ENCODE measurements around the gene SMIM38.

The SMIM38 gene

DNA sequence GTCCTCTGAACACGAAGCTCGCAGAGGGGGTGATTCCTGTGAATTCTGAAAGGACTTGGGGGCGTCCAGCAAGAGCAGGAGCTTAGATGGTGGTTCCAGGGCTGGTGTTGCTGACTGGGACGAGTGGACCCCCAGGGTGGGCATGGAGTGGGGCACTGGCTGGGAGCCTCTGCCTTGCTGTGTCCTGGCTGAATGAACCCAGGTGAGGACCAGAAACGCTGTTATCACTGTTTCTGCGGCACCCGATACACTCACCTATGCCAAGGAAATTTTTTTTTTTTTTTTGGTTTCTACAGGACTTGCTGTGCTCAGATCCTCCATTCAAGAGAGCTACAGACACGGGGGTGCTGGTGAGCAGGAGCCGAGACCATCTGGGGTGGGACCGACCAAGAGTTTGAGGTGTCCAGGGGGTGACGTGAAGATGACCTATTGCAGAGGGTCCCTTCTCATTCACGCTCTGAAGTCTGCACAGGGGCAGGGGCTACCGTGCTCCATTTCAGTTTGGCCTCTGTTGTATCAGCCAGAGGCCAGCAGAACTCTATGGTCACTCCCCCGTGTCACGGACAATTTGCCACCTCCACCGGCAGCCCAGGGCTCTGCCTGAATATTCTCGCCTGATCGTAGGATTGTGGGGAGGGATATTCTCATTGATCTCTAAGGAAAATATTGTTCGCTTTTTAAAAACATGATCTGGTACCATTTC is 3.6 kb downstream of the SMIM38 start:
- DNase-seq (ENCODE audit: low spot score), result no peak

DNA sequence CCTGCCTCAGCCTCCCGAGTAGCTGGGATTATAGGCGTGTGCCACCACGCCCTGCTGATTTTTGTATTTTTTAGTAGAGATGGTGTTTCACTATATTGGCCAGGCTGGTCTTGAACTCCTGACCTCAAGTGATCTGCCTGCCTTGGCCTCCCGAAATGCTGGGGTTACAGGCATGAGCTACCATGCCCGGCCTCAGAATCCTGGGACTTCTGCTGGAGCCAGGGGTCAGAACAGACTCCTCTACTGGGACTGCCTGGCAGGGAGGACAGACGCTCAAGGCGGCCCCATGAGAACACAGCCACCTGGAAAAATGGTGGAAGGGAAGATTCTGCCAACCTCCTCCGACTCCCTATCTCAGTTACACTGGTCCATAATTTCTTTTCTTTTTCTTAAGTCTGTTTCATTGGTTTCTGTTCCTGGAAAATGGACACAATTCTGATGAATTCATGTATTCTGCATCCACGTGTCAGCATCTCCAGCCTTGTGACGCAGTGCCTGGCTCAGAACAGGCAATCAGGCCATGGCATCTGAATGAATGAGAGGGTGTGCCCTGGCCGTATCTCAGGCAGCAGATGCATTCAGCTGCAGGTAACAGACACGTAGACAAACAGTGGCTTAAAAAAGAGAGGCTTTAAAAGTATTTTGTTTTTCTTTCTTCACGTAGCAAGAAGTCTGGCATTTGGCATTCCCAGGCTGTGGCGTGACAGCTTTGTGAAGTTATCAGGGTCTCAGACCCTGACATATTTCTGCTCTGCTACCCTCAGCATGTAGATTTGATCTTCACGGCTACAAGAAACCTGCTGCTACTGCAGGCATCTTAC is 4.8 kb downstream of the SMIM38 start:
- no peak for DNase-seq (ENCODE audit: low spot score)

DNA sequence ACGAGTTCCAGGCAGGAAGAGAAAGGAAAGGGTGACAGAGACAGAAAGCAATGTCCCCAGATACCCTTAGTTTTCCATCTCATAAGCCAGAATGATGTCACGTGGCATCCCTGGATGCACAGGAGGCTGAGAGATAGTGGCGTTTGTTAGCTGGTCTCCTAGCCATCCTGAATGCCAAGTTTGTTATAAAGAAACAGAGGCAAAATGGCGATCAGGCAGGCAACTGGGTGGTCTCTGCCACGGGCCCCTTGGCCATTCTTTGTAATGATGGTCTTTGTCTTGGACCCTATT is 5.3 kb downstream of the SMIM38 start:
- no peak for DNase-seq (ENCODE audit: low spot score)

DNA sequence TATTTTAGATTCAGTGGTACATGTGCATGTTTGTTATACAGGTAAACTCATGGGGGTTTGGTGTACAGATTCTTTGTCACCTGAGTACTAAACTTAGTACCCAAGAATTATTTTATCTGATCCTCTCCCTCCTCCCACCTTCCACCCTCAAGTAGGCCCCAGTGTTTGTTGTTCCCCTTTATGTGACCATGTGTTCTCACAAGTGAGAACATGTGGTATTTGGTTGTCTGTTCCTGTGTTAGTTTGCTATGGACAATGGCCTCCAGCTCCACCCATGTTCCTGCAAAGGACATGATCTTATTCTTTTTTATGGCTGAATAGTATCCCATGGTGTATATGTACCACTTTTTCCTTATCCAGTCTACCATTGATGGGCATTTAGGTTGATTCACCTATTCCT is 6.8 kb downstream of the SMIM38 start:
- no peak for DNase-seq (ENCODE audit: low spot score)

DNA sequence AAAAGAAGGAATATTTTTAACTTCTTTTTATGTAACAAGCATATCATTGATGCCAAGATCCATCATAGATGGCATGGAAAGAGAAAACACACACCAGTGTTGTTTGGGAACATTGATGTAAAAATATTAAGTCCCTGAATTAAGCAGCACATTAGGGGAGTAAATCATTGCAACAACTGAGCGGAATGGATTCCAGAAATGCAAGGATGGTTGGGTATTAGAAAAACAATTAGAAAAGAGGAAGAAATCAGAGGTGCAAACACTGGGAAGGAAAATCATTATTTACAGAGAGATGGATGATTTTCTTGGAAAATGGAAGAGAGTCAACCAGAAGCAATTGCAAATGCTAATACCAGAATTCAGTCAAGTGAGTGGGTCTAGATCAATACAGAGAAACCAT is 8.1 kb downstream of the SMIM38 start:
- DNase-seq (ENCODE audit: low spot score), result no peak

DNA sequence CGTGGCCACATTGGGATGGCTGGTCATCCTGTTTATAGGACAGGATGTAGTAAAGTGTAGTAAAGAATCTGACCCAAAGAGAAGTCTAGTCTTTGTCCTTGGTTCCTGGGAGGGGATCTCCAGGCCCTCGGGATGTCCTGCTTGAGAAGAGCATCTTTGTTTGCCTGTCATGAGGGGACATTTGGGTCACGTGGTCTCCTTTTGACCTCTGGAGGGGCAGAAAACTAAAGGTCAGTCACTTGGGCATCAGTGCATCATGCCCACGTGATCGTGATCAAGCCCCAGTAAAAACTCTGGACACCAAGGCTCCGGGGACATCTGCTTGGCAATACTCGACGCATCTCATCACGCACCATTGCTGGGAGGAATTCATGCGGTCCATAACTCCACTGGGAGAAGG is 9.1 kb downstream of the SMIM38 start:
- DNase-seq (ENCODE audit: low spot score), result no peak

DNA sequence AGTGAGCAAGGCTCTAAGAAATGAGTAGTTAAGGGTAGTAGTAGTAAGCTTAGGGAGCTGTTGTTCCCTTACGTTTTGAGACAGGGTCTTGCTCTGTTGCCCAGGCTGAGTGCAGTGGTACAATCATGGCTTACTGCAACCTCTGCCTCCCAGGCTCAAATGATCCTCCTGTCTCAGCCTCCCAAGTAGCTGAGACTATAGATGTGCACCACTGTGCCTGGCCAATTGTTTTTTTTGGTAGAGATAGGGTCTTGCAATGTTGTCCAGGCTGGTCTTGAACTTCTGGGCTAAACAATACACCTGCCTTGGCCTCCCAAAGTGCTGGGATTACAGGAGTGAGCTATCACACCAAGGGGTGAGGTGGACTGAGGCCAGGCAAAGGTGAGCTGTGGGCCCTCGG is 10.0 kb downstream of the SMIM38 start:
- no peak for DNase-seq (ENCODE audit: low spot score)

DNA sequence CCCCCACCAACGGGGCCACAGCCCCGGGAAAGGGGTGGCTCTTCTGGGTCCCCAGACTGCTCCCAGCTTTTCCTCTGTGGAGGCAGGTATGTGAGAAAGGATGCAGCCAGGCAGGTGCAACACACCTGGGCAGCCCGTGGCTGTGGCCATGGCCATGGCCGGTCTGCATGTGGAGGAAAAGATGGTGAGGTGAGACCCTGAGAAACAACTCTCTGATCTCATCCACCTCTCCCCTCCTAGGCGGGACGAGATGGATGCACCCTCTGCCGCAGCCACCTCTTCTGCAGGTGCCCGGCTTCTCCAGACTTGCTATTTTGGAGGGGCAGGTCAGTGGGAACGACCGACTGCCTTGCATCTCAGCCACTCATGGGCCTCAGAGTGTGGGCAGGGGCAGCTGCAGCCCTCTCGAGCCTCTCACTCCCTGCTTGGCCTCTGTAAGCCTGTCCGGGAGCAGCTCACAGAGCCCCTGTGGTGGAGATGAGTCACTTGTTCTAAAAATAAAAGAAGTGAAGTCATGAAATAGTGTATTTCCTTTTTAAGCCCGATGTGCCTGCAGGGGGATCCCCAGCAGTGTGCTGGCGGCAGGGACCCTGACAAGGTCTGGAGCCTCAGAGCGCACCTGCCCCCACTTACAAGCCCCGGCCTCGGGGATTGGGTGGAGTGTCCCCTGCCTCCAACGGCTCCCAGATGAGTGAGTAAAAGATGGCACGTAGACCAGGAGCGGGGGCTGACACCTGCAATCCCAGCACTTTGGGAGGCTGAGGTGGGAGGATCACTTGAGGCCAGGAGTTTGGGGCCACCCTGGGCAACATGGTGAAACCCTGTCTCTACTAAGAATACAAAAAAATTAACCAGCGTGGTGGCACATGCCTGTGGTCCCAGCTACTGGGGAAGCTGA is 10.7 kb downstream of the SMIM38 start:
- no peak for DNase-seq (ENCODE audit: low spot score)

DNA sequence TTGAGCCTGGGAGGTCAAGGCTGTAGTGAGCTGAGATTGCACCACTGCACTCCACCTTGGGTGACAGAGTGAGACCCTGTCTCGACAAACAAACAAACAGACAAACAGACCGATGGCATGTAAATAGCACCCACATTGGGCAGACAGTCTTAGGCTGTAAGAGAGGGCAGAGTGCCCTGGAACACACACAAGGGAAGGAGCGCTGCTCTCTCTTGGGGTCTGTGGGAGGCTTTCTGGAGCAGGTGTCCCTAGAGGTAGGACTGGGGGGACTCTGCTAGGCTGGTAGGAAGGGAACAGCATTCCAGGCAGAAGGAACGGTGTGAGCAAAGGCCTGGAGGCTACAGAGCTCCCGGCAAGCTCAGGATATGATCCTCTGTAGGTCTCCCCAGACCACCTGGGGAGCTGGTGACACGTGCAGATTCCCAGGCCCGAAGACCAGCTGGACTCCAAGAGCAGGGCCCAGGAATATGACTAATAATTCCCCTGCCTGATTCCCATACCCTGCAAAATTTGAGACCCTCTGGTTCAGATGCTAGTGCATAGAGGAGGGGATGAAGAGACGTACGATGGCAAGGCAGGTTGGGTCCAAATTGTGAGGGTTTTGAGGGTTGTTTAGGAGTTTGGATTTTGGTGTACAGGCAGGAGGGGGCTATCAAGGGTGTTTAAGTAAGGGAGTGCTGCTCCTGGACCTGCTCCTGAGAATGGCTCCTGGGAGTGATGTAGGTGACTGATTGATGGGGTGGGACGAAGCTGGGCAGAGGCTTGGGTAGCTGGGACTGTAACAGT is 11.6 kb downstream of the SMIM38 start:
- no peak for DNase-seq (ENCODE audit: low spot score)

DNA sequence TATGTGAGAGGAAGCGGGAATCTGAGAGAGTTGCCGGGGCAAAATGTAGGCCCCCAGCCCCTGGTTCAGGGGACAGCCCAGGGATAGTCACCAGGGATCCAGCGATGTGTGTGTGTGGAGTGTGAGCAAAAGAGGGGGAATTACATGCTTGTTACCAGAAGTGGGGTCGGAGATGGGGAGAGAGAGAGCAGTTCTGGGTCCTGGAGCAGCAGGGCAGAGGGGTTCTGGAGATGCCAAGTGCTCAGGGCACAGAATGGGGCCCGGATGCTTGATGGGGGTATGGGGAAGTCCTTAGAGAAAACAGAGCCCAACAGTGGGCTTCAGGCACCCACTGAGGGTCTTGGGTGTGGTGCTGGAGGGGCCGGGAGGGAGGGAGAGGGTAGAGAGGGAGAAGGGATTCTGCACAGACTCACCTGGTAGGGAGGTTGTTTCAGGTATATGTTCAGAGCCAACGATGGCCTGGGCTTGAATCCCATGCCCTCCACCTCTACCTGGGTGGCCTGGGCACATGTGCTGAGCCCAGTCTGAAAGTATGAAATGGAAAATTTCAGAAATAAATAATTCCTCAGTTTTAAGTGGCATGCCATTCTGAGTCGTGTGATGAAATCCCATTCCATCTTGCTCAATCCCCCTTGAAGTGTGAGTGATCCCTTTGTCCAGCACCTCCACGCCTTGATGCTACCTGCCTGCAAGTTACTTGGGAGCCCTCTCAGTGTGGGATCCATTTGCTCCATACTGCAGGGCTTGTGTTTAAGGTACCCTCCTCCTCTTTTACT is 12.4 kb downstream of the SMIM38 start:
- DNase-seq (ENCODE audit: low spot score), result no peak

DNA sequence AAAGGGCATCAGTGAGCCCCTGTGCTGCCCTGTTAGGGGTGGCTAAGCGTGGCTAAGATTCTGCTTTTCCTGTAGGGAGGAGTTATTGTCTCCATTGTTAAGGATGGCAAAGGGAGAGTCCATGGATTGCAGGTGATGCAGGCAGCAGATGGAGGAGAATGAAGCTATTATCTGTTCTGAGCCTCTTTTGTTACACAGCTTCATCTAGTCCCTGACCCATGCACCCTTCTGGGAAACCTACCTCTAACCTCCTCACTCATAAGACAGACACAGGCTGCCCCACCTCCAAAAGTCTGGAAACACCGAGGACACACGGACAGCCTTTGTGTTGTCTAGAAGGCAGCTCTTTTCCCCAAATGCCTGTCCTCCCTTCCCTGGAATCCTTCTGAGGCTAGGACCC is 13.7 kb downstream of the SMIM38 start:
- no peak for DNase-seq (ENCODE audit: low spot score)

DNA sequence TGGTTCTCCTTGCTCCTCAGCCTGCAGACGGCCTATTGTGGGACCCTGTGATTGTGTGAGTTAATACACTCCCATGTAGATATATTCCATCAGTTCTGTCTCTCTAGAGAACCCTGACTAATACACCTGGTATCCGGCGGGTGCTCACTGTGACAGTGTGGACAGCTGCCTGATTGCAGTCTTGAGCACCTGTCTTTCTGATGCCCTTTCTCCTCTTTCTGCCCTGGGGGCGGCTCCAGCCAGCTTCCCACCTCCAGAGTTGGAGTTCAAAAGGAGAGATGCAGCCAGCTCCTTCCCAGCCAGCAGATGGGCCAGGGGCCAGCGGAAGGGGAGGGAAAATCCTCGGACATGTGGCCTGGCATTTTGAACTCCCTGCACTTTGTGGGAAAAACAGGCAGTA is 15.0 kb downstream of the SMIM38 start:
- no peak for DNase-seq (ENCODE audit: low spot score)

DNA sequence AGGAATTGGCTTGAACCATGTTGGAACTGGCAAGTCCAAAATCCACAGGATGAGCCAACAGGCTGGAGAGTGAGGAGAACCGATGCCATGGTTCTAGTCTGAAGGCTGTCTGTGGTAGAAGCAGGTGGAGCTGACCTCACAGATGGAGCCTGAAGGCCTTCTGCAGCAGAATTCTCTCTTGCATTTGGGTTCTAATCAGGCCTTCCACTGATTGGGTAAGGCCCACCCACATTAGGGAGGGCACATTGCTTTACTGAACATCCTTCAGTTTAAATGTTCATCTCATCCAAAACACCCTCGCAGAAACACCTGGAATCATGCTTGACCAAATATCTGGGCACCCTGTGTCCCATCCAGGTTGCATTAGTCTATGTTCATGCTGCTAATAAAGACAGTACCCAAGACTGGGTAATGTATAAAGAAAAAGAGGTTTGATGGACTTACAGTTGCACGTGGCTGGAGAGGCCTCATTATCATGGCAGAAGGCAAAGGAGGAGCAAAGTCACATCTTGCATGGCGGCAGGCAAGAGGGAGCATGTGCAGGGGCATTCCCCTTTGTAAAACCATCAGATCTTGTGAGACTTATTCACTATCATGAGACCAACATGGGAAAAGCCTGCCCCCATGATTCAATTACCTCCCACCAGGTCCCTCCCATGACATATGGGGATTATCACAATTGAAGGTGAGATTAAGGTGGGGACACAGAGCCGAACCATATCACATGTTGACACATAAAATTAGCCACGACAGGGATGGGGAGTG is 15.9 kb downstream of the SMIM38 start:
- no peak for DNase-seq (ENCODE audit: low spot score)

DNA sequence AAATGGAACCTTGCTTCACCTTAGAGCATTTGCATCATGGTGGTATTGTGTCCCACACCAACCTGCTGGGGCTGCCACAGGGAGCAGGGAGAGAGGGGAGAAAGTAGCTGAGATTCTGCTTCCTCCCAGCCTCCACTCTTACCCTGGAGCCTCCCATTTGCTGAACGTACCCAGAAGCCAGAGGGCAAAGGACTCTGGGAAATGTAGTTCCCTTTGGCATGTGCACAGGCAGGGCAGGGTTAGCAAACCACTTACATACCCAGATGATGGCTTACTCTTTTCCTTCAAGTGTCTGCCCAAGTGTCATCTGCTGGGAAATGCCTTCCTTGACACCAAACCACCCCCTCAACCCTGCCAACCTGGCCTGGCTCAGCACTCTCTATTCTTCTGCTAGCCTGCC is 16.9 kb downstream of the SMIM38 start:
- no peak for DNase-seq (ENCODE audit: low spot score)

DNA sequence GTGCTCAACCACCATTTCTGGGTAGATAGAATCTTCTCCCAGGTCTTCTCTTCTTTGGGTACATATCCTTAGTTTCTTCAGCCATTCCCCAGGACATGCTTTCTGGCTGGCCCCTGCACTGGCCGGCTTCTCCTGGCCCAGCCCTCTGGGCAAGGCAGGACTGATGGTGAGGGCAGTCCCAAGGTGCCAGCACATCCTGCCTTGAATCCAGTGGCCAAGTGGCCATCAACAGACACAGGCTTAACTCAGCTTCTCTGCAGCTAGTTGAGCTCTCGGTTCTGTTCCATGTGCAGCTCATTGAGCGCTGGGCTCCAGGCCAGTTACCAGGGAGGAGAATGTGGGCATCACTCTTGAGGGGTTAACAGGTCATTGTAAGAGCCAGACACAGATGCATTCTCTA is 17.6 kb downstream of the SMIM38 start:
- DNase-seq (ENCODE audit: low spot score), result no peak

DNA sequence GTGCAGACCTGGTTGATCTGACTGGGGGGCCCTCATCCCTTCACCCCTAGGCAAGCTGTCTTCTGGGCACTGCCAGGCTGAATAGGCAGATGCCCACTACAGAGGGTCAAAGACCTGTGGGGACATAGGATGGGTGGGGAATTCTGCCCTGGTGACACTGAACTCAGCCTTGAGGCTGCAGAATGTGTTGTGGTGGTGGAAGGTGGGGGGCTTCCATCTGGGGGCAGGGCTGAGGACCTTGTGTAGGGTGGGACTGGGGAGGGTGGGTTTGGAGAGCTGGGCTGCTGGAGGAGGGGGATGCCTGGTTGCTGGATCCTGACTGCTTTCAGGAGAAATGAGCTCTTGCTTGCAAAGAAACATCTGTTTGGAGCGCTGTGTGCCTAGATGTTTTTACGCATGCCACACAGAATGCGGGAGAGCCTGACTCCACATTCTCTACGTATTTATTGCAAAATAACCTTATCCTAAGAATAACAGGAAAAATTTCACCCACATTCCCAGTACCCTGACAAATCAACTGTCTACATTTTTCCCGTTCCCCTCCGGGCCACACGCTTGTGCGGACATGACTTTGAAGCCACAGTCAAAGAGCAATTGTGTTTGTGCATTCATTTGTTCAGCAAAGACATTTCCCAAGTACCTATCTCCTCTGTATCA is 18.3 kb downstream of the SMIM38 start:
- DNase-seq (ENCODE audit: low spot score), result no peak

DNA sequence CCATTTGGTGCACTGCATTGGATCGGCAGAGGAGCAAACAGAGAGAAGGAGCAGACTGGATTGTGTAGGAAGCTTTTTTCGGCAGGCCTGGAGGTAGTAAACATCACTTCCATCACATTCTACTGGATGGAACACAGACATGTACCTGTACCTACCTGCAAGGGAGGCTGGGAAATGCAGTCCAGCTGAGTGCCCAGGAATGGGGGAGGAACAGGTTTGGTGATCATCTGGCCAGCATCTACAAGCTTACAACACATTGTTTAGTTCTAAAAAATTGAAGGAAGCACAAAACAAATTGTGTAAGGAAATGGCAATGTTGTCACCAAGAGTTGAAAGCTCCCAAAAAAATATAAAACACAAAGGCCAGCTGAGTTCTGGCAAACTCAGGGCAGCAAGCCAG is 19.1 kb downstream of the SMIM38 start:
- DNase-seq (ENCODE audit: low spot score), result no peak

DNA sequence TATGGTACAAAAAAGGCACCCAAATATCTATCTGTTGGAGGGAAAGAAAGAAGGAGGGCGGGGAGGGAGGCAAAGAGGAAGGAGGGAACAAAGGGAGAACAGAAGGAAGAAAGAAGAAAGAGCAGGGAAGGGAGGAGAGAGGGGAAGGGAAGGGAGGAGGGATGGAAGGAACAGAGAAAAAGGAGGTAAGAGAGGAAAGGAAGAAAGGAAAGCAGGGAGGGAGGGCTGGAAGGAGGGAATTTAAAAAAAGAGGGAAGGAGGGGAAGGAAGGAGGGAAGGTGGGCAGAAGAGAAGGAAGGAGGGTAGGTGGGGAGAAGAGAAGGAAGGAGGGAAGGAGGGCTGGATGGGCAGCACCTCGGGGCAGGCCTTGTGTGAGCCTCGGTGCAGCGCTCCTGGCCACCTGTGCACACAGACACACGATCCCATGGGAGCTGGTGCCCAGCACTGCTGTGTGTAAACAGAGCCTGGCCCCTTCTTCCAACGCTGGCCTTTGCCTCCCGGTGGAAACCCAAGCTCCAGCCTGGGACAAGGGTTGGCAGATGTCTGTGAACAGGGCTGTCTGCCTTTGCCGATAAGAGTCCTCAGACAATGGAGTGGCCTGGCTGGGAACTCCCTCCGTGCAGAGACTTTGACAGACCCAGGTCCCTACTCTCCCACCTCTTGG is 23.2 kb downstream of the SMIM38 start:
- no peak for DNase-seq (ENCODE audit: low spot score)

DNA sequence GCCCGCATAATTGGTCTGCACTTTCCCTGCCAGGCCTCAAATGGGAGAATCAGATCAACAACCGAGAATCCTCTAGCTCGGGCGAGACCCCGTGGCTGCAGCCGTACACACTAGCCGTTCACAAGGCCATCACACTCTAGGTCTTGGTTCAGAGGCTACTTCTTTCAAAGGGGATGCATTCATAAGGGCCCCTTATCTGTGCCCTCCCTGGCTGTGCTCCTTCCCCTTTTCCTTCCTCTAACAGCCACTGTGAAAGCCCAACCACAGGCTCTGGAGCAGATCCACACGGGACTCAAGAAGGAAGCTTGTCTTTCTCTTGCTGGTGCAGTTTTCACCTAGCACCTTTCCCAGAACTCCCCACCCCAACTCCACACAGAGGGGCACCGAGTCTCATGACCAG is 24.5 kb downstream of the SMIM38 start:
- DNase-seq (ENCODE audit: low spot score), result no peak

DNA sequence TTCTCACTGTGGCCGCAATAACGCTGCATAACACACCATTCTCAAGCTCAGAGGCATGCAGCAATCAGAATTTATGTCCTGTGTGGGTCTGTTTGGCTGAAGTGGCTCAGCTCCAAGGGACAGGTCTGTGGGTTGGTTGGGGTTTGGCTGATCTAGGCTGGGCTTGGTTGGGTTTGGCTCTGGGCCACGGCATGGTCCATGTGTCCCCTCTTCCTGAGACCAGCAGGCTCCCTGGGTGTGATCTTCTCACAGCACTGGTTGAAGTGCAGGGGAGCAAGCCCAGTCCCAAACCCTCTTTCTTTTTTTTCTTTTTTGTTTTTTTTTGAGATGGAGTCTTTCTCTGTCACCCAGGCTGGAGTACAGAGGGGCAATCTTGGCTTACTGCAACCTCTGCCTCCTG is 25.0 kb downstream of the SMIM38 start:
- DNase-seq (ENCODE audit: low spot score), result no peak

Measured in CD4-positive, alpha-beta T cell treated with Interleukin-6 at 100 ng/mL for 8 hours (primary cell).